Measurements from ENCODE around the gene SYT14. TPM values are rescaled to one million over a fixed set of nuclear protein-coding genes. Genes with fewer than 3 reads are reported as not detected.

Gene SYT14
- total RNA-seq, 1 experiment from 2014 or later = 6.1 TPM

DNA sequence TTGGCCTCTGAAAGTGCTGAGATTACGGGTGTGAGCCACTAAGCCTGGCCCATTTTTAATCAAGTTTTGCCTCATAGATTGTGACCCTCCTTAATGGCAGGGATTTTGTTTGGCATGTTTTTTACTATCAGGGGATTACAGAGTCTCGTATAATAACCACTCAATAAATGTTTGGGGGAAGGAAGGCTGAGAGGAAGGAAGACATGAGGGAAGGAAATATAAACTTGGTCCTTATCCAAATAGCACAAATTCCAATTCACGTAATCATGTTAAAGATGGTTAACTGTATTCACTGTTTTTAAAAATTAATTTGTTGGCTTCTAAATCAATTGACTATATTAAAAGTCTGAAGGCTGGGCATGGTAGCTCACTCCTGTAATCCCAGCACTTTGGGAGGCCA lies 263.7 kb downstream of the SYT14 start:
- DNase-seq (ENCODE audit: low read depth) = peak; percentile 44

DNA sequence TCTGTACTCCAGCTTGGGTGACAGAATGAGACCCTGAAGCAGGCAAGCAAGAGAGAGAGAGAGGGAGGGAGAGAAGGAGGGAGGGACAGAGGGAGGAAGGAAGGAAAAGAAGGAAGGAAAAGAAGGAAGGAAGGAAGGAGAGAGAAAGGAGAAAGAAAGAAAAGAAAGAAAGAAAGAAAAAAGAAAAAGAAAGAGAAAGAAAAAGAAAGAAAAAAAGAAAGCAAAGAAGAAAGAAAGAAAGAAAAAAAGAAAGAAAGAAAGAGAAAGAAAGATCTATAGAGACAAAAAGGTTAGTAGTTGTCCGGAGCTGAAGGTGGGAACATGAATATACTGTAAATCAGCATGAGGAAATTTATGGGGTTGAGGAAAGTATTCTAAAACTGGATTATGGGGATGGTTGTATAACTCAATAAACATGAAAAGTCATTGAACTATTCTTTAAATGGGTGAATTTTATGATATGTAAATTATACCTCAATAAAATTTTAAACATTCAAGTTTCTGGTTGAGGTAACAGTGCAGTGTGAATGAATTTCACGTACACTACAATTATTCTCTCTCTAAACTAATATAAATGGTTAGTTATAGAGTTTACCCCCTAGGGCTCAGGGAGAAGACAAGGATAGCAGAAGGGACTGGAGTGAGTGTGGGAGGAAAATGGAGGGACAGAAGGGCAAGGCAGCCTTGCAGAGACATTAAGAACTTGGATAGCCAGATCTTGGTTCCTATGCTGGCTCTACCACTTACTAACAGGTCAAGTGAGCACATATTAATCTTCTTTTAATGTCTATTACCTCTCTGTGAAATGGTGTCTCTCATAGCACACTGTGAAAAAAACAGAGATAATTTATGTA lies 269.8 kb downstream of the SYT14 start:
- no peak for DNase-seq (ENCODE audit: low read depth)

DNA sequence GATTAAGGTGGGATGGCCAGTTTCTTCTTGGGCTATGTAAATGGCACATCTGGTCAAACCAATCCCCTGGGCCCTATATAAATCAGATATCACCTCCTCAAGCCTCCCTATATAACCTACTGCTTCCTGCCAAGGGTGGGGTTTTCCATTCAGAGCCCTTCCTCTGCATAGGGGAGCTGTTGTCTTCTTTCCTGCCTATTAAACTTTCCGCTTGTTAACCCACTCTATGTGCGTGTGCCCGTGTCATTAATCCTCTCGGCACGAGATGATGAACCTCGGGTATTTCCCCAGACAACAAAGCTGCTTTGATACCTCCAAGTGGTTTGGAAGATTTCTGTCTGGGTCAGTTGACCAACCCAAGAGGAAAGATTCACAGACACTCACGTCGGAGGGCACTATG lies 275.3 kb downstream of the SYT14 start:
- DNase-seq (ENCODE audit: low read depth) = no peak

DNA sequence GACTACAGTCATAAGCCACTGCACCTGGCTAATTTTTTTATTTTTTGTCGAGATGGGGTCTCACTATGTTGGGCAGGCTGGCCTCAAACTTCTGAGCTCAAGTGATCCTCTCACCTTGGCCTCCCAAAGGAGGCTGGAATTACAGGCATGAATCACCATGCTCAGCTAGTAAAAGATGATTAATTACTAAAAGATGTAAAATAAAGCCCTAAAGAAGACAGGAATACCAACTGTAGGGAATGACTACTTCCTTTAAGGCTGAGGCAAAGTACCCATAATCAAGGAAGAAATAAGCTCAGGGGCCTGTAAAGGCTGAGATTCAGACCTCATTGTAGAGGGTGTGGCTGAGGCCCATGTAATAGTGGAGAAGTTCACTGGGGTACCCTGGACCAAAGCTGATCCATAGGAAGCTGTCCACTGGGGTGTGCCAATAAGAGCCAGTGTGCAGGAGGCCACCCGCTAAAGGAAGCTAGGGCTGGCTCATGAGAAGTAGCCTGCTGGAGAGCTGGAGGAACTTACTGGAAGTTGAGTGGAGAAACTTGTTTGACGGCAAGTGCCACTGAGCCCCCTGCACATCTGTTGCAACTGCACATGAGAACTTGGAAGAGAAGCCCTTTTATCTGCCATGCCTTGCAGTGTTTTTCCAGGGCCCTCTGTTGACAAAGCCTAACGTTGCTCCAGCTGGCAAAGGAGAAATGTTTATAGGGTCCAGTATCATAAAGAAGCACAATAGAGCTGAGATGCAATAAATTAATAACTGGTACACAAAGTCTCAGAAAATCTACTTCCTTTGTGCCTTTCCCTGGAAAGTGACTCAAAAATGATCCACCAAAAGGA lies 276.8 kb downstream of the SYT14 start:
- peak; percentile 52 for DNase-seq (ENCODE audit: low read depth)

DNA sequence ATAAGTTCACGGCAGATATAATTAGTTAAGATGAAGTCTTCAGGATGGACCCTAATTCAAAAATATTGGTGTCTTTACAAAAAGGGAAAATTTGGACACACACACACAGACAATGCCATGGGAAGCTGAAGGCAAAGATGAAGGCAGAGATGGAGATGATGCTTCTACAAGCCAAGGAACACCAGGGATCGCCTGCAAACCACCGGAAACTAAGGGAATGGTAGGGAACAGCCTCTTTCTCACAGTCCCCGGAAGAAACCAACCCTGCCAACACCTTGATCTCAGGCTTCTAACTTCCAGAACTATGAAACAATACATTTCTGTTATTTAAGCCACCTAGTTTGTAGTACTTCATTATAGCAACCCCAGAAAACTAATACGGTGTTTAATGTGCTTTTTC lies 279.5 kb downstream of the SYT14 start:
- no peak for DNase-seq (ENCODE audit: low read depth)

DNA sequence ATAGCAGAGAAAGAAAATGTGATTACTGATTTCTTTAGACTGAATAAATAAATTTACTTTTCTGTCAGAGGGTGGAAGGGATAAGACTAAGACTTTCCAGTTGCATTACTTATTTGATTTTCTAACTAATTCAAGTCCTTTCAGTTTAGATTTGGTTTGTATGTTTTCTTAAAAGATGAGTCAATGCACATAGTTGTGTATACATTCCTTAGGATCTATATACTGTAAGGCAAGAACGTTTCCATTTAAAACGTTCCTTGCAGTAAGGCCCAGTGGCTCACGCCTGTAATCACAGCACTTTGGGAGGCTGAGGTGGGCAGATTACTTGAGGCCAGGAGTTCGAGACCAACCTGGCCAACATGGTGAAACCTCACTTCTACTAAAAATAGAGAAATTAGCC lies 280.0 kb downstream of the SYT14 start:
- no peak for DNase-seq (ENCODE audit: low read depth)

Other genes starting within 250 kb of the SYT14 start
- 1.9 and 4.3 TPM in 2 replicates for gene HSD11B1, start 233.4 kb upstream of the SYT14 start, total RNA-seq (2014; rRNA removed; shearing (Covaris generic))
- not detected in 2 replicates for gene TRAF3IP3, start 182.2 kb upstream of the SYT14 start, total RNA-seq (2014; rRNA removed; shearing (Covaris generic))
- gene C1orf74, start 153.7 kb upstream of the SYT14 start, total RNA-seq (2014; rRNA removed; shearing (Covaris generic)) = 4.0 and 5.7 TPM in 2 replicates
- 0.39 and 0.47 TPM in 2 replicates for gene IRF6, start 132.1 kb upstream of the SYT14 start, total RNA-seq (2014; rRNA removed; shearing (Covaris generic))
- 5.9 and 7.8 TPM in 2 replicates for gene UTP25, start 110.2 kb upstream of the SYT14 start, total RNA-seq (2014; rRNA removed; shearing (Covaris generic))